IPS-20b (cell line): Measurements from ENCODE around the gene SLC4A4.

ENCODE experiments used
- H3K27ac ChIP-seq: one replicate; pipeline ENCODE4 v1.5.1; 2013; ENCODE audit warnings: low read length
- H3K27me3 ChIP-seq: 2 replicates; pipeline ENCODE4 v1.6.1; 2013; ENCODE audit warnings: mild to moderate bottlenecking, low read length, inconsistent platforms; ENCODE audit not compliant: insufficient read depth
- H3K36me3 ChIP-seq: 2 replicates; pipeline ENCODE4 v1.6.1; 2013; ENCODE audit warnings: low read depth, mild to moderate bottlenecking, inconsistent platforms, low read length, moderate library complexity; ENCODE audit not compliant: insufficient read depth
- H3K4me1 ChIP-seq: 2 replicates; pipeline ENCODE4 v1.6.1; 2013; ENCODE audit warnings: mild to moderate bottlenecking, control low read depth, inconsistent platforms, low read length, moderate library complexity; ENCODE audit not compliant: insufficient read depth
- H3K4me3 ChIP-seq: 2 replicates; pipeline ENCODE4 v1.5.1; 2013; ENCODE audit warnings: mild to moderate bottlenecking, low read length, inconsistent platforms
- H3K9ac ChIP-seq: 2 replicates; pipeline ENCODE4 v1.6.1; 2013; ENCODE audit warnings: low read depth, mild to moderate bottlenecking, inconsistent platforms, low read length, moderate library complexity
- H3K9me3 ChIP-seq: 2 replicates; pipeline ENCODE4 v1.6.1; 2013; ENCODE audit warnings: mild to moderate bottlenecking, low read depth, low read length, inconsistent platforms; ENCODE audit not compliant: insufficient read depth

Gene SLC4A4

GRCh38 chr4:71586087-71586763 lies 247.4 kb downstream of the SLC4A4 start:
- Histone ChIP-seq H3K36me3 (no peaks in the 10 kb centered on the region), H3K27me3 (no peaks in the 10 kb centered on the region)

GRCh38 chr4:71587995-71588394 lies 249.2 kb downstream of the SLC4A4 start:
- H3K9ac ChIP-seq: no peak overlapping the region
- peaks cover 7% of the 10 kb centered on the region; the same call in 1 of the 2 replicates for H3K4me1 ChIP-seq
- H3K27me3 ChIP-seq: no peaks in the 10 kb centered on the region
- H3K4me3 ChIP-seq: no peak overlapping the region
- H3K9me3 ChIP-seq: no peaks in the 10 kb centered on the region
- H3K36me3 ChIP-seq: no peaks in the 10 kb centered on the region
- H3K27ac ChIP-seq: no peak overlapping the region

More at GRCh38 chr4:71586087-71586763, 247.4 kb downstream of the SLC4A4 start:
- Histone ChIP-seq H3K4me1 (no peaks in the 10 kb centered on the region), H3K27ac (no peak overlapping the region), H3K9ac (no peak overlapping the region), H3K4me3 (no peak overlapping the region), H3K9me3 (no peaks in the 10 kb centered on the region; the same call in none of the 2 replicates)

GRCh38 chr4:71592793-71593192 lies 254.0 kb downstream of the SLC4A4 start:
- Histone ChIP-seq H3K4me3 (peak overlapping the region; percentile 31; the same call in 1 of the 2 replicates), H3K4me1 (peaks cover 23% of the 10 kb centered on the region; the same call in 1 of the 2 replicates), H3K27ac (no peak overlapping the region), H3K9me3 (no peaks in the 10 kb centered on the region), H3K36me3 (no peaks in the 10 kb centered on the region), H3K9ac (no peak overlapping the region), H3K27me3 (no peaks in the 10 kb centered on the region)

- no peak overlapping the region for H3K9ac ChIP-seq
- H3K27ac ChIP-seq: no peak overlapping the region
- H3K4me1 ChIP-seq: peaks cover 23% of the 10 kb centered on the region; the same call in 1 of the 2 replicates
- peak overlapping the region; percentile 37; the same call in 1 of the 2 replicates for H3K4me3 ChIP-seq
- no peaks in the 10 kb centered on the region for H3K27me3 ChIP-seq
- H3K36me3 ChIP-seq: no peaks in the 10 kb centered on the region
- H3K9me3 ChIP-seq: no peaks in the 10 kb centered on the region
These were observed 254.5 kb downstream of the SLC4A4 start for GRCh38 chr4:71593311-71593710.

- no peak overlapping the region for H3K9ac ChIP-seq
- H3K9me3 ChIP-seq: no peaks in the 10 kb centered on the region
- H3K36me3 ChIP-seq: no peaks in the 10 kb centered on the region
- no peak overlapping the region for H3K4me3 ChIP-seq
- H3K4me1 ChIP-seq: peaks cover 23% of the 10 kb centered on the region; the same call in 1 of the 2 replicates
- no peak overlapping the region for H3K27ac ChIP-seq
- H3K27me3 ChIP-seq: no peaks in the 10 kb centered on the region
These were observed 256.8 kb downstream of the SLC4A4 start for GRCh38 chr4:71595576-71596108.

GRCh38 chr4:71599578-71599977 lies 260.8 kb downstream of the SLC4A4 start:
- Histone ChIP-seq H3K27ac (no peak overlapping the region), H3K27me3 (no peaks in the 10 kb centered on the region), H3K4me3 (no peak overlapping the region), H3K9me3 (no peaks in the 10 kb centered on the region), H3K36me3 (no peaks in the 10 kb centered on the region), H3K4me1 (peaks cover 4% of the 10 kb centered on the region; the same call in 1 of the 2 replicates), H3K9ac (no peak overlapping the region)

- Histone ChIP-seq H3K4me3 (no peak overlapping the region), H3K9ac (no peak overlapping the region), H3K27ac (no peak overlapping the region), H3K4me1 (no peaks in the 10 kb centered on the region), H3K27me3 (no peaks in the 10 kb centered on the region), H3K9me3 (no peaks in the 10 kb centered on the region; the same call in 1 of the 2 replicates), H3K36me3 (no peaks in the 10 kb centered on the region)
These were observed 263.6 kb downstream of the SLC4A4 start for GRCh38 chr4:71602289-71602900.

- 0 out of 2 replicates have a peak, but pooled peaks cover 4% of the 10 kb centered on the region for H3K4me1 ChIP-seq
- no peak overlapping the region for H3K4me3 ChIP-seq
- no peaks in the 10 kb centered on the region for H3K27me3 ChIP-seq
- no peaks in the 10 kb centered on the region; the same call in 1 of the 2 replicates for H3K9me3 ChIP-seq
- no peak overlapping the region for H3K27ac ChIP-seq
- H3K9ac ChIP-seq: no peak overlapping the region
- no peaks in the 10 kb centered on the region for H3K36me3 ChIP-seq
These were observed 266.0 kb downstream of the SLC4A4 start for GRCh38 chr4:71604785-71605184.

GRCh38 chr4:71607109-71607508 lies 268.3 kb downstream of the SLC4A4 start:
- H3K9ac ChIP-seq: no peak overlapping the region
- no peaks in the 10 kb centered on the region for H3K36me3 ChIP-seq
- no peak overlapping the region for H3K27ac ChIP-seq
- H3K27me3 ChIP-seq: no peaks in the 10 kb centered on the region
- H3K9me3 ChIP-seq: no peaks in the 10 kb centered on the region; the same call in 1 of the 2 replicates
- H3K4me1 ChIP-seq: 0 out of 2 replicates have a peak, but pooled peaks cover 4% of the 10 kb centered on the region
- H3K4me3 ChIP-seq: no peak overlapping the region

GRCh38 chr4:71607780-71608677 lies 269.2 kb downstream of the SLC4A4 start:
- no peaks in the 10 kb centered on the region for H3K36me3 ChIP-seq
- no peak overlapping the region for H3K27ac ChIP-seq
- H3K4me1 ChIP-seq: peaks cover 4% of the 10 kb centered on the region; the same call in 1 of the 2 replicates
- no peak overlapping the region for H3K4me3 ChIP-seq
- H3K27me3 ChIP-seq: no peaks in the 10 kb centered on the region
- no peaks in the 10 kb centered on the region; the same call in 1 of the 2 replicates for H3K9me3 ChIP-seq
- H3K9ac ChIP-seq: no peak overlapping the region

- Histone ChIP-seq H3K4me1 (peaks cover 4% of the 10 kb centered on the region; the same call in 1 of the 2 replicates), H3K27me3 (no peaks in the 10 kb centered on the region), H3K9me3 (no peaks in the 10 kb centered on the region; the same call in 1 of the 2 replicates), H3K36me3 (no peaks in the 10 kb centered on the region), H3K9ac (no peak overlapping the region), H3K27ac (no peak overlapping the region), H3K4me3 (no peak overlapping the region)
These were observed 269.9 kb downstream of the SLC4A4 start for GRCh38 chr4:71608678-71609071.
